MM.1S (cell line): ENCODE measurements around the gene BMX.

Source experiments
- CTCF ChIP-seq: fragments of 300-600 bp; sonication (generic); IDR thresholded peaks from 2 replicates; pipeline ENCODE4 v1.5.1; 2016; ENCODE audit warnings: antibody characterized with exemption, low read length, mixed read lengths
- EZH2phosphoT487 ChIP-seq: fragments of 300-600 bp; sonication (generic); IDR thresholded peaks from 2 replicates; pipeline ENCODE4 v1.6.1; 2018; ENCODE audit warnings: antibody characterized with exemption, low read length

- TF ChIP-seq CTCF (no peak), EZH2phosphoT487 (no peak)
Measured at GRCh38 chrX:15475021-15475420, 25.6 kb upstream of the BMX start.
